Thyroid gland (tissue), 4 donors: ENCODE measurements around the gene CFI.

ENCODE experiments used
- CTCF ChIP-seq, 6 experiments: fragments of 200-600 bp in 3 of 6; fragments of 450-650 bp in 3 of 6; sonication (generic) in 3 of 6; IDR thresholded peaks; one replicate each; pipeline ENCODE4 v1.5.1; 2016 to 2019; ENCODE audit warnings: antibody characterized with exemption in 6 of 6, mild to moderate bottlenecking in 2 of 6, inconsistent platforms in 1 of 6, moderate library complexity in 1 of 6
- POLR2A ChIP-seq, 2 donors: fragments of 450-650 bp; IDR thresholded peaks; one replicate each; pipeline ENCODE4 v1.6.1; 2017; ENCODE audit warnings: antibody characterized with exemption in 2 of 2, mild to moderate bottlenecking in 2 of 2, moderate library complexity in 1 of 2

GRCh38 chr4:109798866-109799265, 2.9 kb downstream of the CFI start:
- no peak for TF ChIP-seq CTCF (IDR thresholded peaks at IDR 0.05)
- no peak for TF ChIP-seq POLR2A (IDR thresholded peaks at IDR 0.05)
